Measurements from ENCODE around the gene PALLD. TPM values are rescaled to one million over a fixed set of nuclear protein-coding genes. Genes with fewer than 3 reads are reported as not detected.

Gene PALLD
- total RNA-seq, 1 experiment from 2014 or later, result 26.7 TPM

GRCh38 chr4:168639914-168640313 is 143.1 kb downstream of the PALLD start:
- H3K4me2 ChIP-seq (ENCODE audit: low read length), result no peak overlapping the region
- H3K9ac ChIP-seq (ENCODE audit: low read length), result no peak overlapping the region
- H3K27me3 ChIP-seq (ENCODE audit: low read length), result no peaks in the 10 kb centered on the region
- H3F3A ChIP-seq (ENCODE audit: low read length, unreplicated experiment), result no peaks in the 10 kb centered on the region
- no peak overlapping the region for H3K4me3 ChIP-seq (ENCODE audit: low read length)
- H3K27ac ChIP-seq (ENCODE audit: low read length), result no peak overlapping the region
- peaks cover 81% of the 10 kb centered on the region for H3K79me2 ChIP-seq (ENCODE audit: low read length)
- no peaks in the 10 kb centered on the region for H4K20me1 ChIP-seq (ENCODE audit: low read length)
- ATAC-seq, result no peak
- intact Hi-C loops (cut with micrococcal nuclease), result loop anchor here (10.0 kb wide), 1 partner anchor 55 kb away; no protein-coding TSS in a partner anchor
- ChIA-PET POLR2A (ENCODE audit: unreplicated experiment) (interaction anchor here (0.6 kb wide), 1 partner anchor 56 kb away, joined by 3 read pairs; no protein-coding TSS in a partner anchor), CTCF (no interaction called here)
- no TSS peak for BruUV-seq (replicated peaks)
- H3K4me1 ChIP-seq (ENCODE audit: insufficient read depth, low read length), result peaks cover 27% of the 10 kb centered on the region
- no peaks in the 10 kb centered on the region for H3K9me2 ChIP-seq (replicated peaks; ENCODE audit: low read length)
- no peak for DNase-seq
- TF ChIP-seq EZH2phosphoT487 (IDR thresholded peaks at IDR 0.05; ENCODE audit: borderline replicate concordance, low read length) (no peak), EZH2 (IDR thresholded peaks at IDR 0.05; ENCODE audit: low read length, unreplicated experiment) (no peak), CTCF (conservative IDR thresholded peaks at IDR 0.05; ENCODE audit: low read depth, low read length) (no peak)
- no peak overlapping the region for H2AFZ ChIP-seq (ENCODE audit: low read length)
- no peaks in the 10 kb centered on the region; the same call in 1 of the 2 replicates for H3K36me3 ChIP-seq (ENCODE audit: low read depth, low read length)
- H3K9me3 ChIP-seq (ENCODE audit: low read length), result no peaks in the 10 kb centered on the region

DNA sequence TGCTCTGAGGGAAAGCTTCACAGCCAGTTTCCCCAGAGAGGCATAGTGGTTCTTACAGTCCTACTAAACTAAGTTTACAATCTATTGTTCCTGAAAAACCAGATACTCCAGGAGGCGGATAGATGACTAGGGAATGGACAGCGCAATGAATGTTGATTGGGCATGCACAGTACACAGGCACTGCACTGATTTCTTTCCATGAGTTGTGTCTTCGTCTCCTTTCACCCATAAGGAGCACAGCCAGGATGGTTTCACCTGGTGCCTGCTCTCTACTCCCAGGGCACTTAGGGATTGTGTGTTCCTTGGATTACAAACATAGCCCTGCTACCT is 144.9 kb downstream of the PALLD start:
- POLR2A ChIA-PET (ENCODE audit: unreplicated experiment), result no interaction called here
- no peak overlapping the region for H3K9ac ChIP-seq (ENCODE audit: low read length)
- intact Hi-C loops (cut with micrococcal nuclease), result no loop called here

More for the DNA sequence above, 144.9 kb downstream of the PALLD start:
- DNase-seq (no peak), ATAC-seq (no peak)
- no peak for TF ChIP-seq CTCF (conservative IDR thresholded peaks at IDR 0.05; ENCODE audit: low read depth, low read length)
- no peak for TF ChIP-seq EZH2 (IDR thresholded peaks at IDR 0.05; ENCODE audit: low read length, unreplicated experiment)
- TF ChIP-seq EZH2phosphoT487 (IDR thresholded peaks at IDR 0.05; ENCODE audit: borderline replicate concordance, low read length), result no peak
- Histone ChIP-seq H3F3A (ENCODE audit: low read length, unreplicated experiment) (no peaks in the 10 kb centered on the region), H2AFZ (ENCODE audit: low read length) (no peak overlapping the region), H3K4me2 (ENCODE audit: low read length) (no peak overlapping the region), H3K27me3 (ENCODE audit: low read length) (no peaks in the 10 kb centered on the region), H4K20me1 (ENCODE audit: low read length) (no peaks in the 10 kb centered on the region), H3K79me2 (ENCODE audit: low read length) (peaks cover 84% of the 10 kb centered on the region), H3K4me1 (ENCODE audit: insufficient read depth, low read length) (peaks cover 9% of the 10 kb centered on the region), H3K27ac (ENCODE audit: low read length) (no peak overlapping the region), H3K4me3 (ENCODE audit: low read length) (no peak overlapping the region), H3K9me2 (replicated peaks; ENCODE audit: low read length) (no peaks in the 10 kb centered on the region), H3K9me3 (ENCODE audit: low read length) (no peaks in the 10 kb centered on the region), H3K36me3 (ENCODE audit: low read depth, low read length) (no peaks in the 10 kb centered on the region; the same call in 1 of the 2 replicates)
- no TSS peak for BruUV-seq (replicated peaks)
- CTCF ChIA-PET, result no interaction called here
